Activated T-cell treated with anti-CD3 and anti-CD28 coated beads, Interleukin-2, amount 50 U/mL, for 48 hours (primary cell): ENCODE measurements around the gene MOB1B.
"Not testable (repeated sequence)": the region's sequence is repeated elsewhere in the genome, so short reads cannot be mapped to it uniquely, and the experiment has no call there.

ENCODE experiments used
- DNase-seq, 2 experiments: peaks; one replicate each; pipeline ENCODE4 v3.0.0-alpha.2; 2020

MOB1B gene

DNA sequence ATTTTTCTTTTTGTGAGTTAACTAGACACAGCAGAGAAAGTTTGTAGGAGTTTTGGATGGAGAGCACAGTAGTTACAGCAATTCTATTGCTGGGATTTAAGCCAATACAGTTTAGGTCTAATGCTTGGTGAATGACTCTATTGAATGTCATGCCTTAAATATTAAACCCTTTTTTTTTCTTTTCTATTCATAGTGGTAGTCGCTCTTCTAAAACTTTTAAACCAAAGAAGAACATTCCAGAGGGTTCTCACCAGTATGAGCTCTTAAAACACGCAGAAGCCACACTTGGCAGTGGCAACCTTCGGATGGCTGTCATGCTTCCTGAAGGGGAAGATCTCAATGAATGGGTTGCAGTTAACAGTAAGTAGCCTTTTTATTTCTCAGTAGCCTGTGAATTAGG, 56.5 kb downstream of the MOB1B start:
- no peak for DNase-seq

DNA sequence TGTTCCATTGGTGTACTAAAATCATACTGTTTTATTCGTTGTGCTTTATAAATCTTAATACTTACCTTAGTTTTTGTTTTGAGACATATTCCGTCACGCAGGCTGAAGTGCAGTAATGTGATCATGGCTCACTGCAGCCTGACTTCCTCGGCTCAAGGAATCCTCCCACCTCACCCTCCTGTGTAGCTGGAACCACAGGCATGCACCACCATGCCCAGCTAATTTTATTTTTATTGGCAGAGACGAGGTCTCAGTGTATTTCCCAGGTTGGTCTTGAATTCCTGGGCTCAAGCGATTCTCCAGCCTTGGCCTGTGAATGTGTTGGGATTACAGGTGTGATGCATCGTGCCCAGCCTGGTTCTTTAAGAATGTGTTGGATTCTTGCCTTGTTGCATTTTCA, 66.9 kb downstream of the MOB1B start:
- no peak for DNase-seq

DNA sequence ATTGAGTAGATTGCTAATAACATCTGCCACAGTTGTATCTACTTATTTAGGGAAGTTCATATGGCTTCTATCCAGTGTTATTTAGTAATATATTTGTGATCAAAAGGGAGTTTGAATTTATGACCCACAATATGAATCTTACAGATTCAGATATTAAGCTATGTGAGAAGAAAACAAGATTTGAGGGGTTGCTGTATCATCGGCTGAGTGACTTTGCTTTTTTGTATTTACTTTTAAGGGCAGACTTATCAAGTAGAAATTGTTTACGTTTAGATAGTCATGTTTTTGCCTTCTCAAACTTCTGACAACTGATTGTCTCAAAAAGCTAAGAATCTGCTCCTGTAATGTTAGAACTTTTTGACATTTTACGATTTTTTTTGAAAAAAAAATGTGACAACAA, 74.1 kb downstream of the MOB1B start:
- DNase-seq = no peak

DNA sequence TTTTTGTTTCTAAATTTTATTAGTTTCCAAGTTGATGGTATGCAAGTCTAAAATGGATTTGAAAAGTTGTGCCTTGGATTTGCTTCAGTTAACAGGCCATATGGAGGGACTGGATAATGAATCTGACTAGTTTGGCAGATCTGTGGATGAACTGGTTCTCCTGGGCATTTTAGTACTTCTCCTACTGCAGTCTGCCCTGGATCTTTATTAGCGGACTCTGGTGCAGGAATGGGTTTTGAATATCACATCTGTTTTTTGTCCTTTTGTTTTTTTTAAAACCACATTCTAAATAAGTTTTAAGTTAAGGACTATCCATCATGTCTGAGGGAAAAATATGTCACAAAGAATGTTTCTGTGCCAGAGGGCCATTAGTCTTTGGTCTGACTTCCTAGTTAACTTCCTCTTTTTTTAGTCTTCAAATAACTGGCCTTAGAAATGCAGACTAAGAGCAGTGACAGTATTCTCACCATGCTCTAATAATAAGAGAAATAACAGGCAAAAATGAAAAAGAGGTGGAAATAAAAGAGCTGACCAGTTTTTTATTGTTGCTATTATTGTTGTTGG, 77.4 kb downstream of the MOB1B start:
- DNase-seq = no peak

DNA sequence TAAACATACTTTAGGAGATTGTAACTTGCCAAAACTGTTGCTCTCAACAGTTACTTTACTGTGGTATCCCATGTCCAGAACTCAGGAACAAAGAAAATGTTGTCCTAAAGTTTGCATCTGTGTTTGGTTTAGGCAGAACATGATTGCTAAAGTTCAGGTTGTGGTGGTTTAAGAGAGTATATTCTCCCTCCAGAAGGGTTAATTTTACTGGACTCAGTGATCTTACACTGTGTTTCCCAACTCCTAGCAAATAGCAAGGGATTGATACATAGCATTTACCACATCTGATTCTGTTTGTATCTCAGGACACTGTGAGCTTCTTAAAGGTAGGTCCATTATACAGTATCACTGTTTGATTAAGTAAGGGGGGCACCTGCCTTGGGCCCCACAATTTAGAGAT, 78.0 kb downstream of the MOB1B start:
- no peak for DNase-seq

DNA sequence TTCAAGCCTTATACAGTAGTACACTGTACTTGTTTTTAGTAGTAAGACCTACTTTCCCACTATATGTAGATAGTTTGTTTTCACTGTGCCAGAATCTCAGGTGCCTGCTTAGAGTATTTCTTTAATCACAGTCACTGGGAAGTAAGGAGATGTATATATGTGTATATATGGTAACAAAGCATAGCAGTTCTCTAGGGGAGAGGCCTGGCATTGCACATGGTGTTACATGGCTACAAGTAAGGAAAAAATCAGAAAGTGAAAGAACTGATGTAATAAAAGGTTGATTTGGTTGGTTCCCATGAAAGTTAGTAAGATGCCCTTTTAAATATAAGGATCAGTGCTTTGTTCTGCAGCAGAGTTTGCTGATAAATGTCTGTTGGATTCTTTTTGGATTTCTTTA, 81.9 kb downstream of the MOB1B start:
- DNase-seq = no peak

DNA sequence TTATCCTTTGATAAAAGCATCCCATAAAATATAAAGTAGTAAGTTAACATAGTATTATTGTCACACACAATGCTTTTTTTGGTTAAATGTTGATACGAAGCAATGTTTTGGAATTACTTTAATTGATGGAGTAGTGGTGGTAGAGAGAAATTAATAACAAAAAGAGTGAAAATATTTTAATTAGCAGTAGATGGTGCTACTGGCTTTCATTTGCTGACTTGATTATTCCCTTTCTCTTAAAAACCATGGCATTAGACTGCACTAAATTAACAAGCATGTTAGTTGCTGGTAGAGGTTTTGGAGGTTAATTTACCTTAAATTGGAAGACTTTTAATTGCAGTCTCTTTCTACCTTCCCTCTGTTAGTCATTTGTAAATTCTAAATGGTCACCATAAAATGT, 82.4 kb downstream of the MOB1B start:
- no peak for DNase-seq

DNA sequence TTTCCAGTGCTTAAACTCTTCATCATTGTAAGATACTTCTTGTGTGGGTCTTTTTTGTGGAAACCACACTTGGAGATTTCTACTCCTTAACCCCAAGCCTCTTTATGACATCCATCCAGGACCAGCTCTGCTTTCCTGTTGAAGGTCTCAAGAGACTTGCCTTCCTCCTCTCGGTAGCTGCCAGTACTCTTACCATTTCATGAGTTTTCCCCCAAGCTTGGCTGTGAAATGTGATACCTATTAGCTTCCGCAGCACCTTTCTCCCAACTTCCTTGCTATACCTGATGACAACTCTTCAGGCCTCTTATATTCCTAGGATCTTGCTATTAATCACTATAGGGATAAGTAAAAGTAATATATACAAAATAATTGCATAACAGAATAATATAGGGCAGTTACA, 89.4 kb downstream of the MOB1B start:
- DNase-seq = no peak

DNA sequence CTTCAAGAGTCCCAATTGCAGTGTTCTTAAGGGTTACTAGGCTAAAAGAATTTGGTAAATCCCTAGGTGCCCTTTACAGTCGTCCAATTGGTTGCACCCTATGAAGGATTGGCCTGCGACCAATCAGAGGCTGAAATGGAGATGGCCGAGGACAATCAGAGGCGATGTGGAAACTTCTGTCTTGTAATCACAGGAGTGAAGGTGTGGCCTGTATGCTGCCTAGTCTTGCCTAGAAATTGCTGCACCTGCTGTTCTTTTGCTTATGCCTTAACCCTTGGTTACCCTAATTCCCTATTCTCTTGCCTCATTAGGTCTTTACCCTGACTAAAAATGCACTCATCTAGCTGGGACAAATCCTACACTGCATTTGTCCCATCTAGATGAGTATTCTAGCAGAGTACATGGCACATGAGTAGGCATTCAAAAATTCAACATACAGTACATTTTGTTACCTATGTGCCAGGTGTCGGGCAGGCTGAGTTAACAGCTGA, 90.3 kb downstream of the MOB1B start:
- no peak for DNase-seq

DNA sequence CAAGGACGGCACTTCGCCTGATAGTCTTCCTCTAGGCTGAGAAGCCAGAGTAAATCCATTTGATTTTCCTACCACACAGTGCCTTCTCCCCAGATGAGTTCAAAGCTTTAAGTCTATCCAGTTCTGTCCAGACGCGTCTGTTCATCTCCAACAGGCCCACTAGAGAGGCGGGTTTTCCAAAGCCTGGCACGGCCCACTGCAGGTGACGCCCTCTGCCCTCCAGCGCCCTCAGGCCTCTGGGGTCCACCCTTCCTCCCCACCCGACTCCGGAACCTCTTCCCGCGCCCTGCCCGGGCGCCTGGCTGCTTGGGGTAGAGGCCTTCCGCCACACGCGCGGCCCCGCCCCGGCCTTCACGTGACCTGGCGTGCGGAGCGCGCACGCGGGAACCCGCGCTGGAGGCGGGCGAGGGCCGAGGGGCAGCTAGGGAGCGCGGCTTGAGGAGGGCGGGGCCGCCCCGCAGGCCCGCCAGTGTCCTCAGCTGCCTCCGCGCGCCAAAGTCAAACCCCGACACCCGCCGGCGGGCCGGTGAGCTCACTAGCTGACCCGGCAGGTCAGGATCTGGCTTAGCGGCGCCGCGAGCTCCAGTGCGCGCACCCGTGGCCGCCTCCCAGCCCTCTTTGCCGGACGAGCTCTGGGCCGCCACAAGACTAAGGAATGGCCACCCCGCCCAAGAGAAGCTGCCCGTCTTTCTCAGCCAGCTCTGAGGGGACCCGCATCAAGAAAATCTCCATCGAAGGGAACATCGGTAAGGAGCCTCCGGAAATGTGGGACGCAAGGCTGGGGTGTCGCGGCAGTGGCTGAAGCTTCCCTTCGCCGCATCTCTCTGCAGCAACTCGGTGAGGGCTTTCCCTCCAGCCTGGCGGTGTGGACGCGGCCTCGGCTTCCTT, 91.3 kb downstream of the MOB1B start, which contains the start of gene DCK:
Gene DCK (plus strand): TSS at position 469 of the 888 bp plus-strand sequence. CDS start 187 bp downstream, at position 656.
- peak; percentile 91 to 93 for DNase-seq

DNA sequence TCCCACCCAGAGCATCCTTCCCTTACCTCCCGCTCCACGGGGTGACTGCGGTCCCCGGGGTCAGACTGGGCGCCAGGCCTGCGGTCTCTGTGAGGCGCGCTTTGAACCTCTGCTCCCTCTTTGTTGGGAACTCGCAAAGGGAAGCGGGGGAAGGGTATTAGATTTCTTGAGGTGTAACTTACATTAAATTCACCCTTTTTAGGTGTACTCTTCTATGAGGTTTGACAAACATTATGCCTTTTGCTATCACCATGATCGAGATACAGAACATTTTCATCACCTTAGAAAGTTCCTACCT, 91.8 kb downstream of the MOB1B start:
- no peak for DNase-seq

DNA sequence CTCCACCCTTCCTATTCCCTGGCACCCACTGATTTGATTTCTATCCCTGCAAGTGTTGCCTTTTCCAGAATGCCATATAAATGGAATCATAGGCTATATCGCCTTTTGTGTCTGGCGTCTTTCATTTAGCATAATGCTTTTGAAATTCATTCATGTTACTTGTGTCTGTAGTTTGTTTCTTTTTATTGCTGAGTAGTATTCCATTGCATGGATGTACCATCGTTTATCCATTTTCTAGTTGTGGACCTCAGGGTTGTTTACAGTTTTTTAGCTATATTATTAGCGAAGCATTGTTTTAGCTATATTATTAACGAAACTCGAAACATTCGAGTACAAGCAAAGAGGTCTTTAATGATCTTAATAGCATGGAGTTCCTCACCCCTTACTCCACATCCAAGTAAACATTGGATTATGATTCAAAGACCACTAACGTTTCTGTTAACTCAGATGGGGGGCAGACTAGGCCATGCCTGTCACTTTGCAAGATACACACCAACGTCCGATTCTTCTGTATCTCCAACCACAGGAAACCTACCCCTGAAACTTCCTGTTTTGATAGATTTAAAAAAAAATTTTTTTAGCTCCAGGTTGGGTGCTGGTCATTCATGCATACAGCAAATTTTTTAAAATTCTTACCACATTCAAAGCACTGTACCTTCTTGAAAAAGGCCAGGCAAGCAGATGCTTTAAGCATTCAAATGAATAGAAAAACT, 92.4 kb downstream of the MOB1B start:
- DNase-seq = no peak

DNA sequence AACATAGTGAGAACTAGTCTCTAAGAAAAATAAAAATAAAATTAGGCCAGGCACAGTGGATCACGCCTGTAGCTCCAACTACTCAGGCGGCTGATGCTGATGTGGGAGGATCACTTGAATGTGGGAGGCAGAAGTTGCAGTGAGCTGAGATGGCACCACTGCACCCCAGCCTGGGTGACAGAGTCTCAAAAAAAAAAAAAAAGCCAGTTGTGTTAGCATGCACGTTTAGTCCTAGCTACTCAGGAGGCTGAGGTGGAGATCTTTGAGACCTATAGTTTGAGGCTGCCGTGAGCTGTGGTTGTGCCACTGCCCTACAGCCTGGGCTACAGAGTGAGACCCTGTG, 93.8 kb downstream of the MOB1B start:
- peak in 1 of 2 experiments; percentile 37 for DNase-seq

DNA sequence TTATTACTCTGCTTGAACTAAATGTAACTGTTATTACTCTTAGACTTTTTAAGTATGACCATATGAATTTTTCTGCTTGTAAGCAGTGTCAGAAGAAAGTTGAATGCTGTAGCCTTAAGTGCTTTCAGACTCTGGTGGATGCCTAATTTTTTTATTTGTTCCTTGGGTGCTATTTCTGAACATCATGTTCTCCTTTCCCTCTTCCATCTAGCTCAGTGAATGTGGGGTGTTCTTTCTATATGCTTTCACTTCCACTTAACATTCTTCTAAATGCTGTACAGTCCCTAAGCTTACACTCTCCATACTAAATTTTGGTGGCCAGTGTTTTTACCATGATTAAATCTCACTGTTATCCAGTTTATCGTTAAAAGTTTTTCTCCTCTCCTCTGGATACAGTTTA, 94.9 kb downstream of the MOB1B start:
- DNase-seq = no peak

DNA sequence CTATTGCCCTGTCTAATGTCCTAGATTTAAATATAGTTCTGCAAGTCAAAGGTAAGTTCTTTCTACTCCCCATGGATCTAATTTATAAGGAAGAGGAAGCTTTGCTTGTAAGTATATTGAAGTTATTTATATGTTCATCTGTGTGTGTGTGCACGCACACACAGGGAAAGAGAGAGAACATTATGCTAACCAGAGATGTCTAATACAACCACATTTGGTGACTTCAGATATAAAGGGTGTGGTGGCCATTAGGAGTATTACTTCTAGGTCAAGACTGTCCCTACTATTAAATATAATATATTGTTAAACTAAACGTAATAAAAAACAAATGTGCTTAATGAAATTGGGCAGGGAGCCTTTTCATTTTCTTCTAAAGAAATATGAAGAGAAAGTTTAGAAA, 95.4 kb downstream of the MOB1B start:
- DNase-seq = no peak

DNA sequence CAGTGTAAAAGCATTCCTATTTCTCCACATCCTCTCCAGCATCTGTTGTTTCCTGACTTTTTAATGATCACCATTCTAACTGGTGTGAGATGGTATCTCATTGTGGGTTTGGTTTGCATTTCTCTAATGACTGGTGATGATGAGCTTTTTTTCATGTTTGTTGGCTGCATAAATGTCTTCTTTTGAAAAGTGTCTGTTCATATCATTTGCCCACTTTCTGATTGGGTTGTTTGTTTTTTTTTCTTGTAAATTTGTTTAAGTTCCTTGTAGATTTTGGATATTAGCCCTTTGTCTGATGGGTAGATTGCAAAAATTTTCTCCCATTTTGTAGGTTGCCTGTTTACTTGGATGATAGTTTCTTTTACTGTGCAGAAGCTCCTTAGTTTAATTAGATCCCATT, 97.5 kb downstream of the MOB1B start:
- not testable (repeated sequence) for DNase-seq

DNA sequence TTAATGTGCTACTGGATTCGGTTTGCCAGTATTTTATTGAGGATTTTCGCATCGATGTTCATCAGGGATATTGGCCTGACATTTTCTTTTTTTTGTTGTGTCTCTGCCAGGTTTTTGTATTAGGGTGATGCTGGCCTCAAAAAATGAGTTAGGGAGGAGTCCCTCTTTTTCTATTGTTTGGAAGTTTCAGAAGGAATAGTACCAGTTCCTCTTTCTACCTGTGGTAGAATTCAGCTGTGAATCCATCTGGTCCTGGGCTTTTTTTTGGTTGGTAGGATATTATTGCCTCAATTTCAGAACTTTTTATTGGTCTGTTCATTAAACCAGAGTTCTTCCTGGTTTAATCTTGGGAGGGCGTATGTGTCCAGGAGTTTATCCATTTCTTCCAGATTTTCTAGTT, 99.2 kb downstream of the MOB1B start:
- not testable (repeated sequence) for DNase-seq

DNA sequence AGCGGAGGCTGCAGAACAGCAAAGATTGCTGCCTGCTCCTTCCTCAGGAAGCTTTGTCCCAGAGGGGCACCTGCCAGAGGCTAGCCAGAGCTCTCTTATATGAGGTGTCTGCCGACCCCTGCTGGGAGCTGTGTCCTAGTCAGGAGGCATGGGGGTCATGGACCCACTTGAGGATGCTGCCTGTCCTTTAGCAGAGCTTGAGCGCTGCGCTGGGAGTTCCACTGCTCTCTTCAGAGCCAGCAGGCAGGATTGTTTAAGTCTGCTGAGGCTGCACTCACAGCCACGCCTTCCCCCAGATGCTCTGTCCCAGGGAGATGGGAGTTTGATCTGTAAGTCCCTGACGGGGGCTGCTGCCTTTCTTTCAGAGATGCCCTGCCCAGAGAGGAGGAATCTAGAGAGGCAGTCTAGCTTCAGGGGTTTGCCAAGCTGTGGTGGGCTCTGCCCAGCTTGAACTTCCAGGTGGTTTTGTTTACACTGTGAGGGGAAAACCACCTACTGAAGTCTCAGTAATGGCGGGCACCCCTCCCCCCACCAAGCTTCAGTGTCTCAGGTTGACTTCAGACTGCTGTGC, 102.2 kb downstream of the MOB1B start:
- DNase-seq = peak; percentile 59

DNA sequence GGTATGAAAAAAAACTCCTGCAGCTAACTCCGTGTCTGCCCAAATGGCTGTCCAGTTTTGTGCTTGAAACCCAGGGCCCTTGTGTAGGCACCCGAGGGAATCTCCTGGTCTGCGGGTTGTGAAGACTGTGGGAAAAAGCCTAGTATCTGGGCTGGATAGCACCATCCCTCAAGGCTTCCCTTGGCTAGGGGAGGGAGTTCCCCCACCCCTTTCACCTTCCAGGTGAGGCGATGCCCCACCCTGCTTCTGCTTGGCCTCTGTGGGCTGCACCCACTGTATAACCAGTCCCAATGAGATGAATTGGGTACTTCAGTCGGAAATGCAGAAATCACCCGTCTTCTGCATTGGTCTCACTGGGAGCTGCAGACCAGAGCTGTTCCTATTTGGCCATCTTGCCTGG, 102.9 kb downstream of the MOB1B start:
- DNase-seq = not testable (repeated sequence)

DNA sequence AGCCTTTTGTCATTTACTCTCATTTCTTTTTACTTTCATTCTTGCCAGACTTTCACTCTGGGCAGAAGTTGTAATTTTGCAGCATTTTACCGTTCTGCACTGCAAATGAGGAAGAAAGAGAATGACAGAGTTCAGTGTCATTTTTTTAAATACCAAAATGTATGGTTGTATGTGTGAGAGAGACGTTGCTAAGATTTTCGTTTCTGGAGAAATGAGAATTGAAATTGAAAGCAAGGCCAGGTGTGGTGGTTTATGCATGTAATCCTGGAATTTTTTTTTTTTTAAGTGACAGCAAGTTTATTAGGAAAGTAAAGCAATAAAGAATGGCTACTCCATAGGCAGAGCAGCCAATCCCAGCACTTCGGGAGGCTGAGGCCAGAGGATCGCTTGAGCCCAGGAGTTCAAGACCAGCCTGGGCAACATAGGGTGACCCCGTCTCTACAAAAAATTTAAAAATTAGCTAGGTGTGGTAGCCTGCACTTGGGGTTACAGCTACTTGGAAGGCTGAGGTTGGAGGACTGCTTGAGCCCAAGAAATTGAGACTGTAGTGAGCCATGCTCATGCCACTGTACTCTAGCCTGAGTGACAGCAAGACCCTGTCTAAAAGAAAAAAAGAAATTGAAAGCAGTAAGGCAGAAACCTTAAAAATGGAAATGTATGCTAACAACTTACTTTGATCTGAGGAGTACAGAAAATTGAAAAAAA, 104.2 kb downstream of the MOB1B start:
- DNase-seq = no peak

DNA sequence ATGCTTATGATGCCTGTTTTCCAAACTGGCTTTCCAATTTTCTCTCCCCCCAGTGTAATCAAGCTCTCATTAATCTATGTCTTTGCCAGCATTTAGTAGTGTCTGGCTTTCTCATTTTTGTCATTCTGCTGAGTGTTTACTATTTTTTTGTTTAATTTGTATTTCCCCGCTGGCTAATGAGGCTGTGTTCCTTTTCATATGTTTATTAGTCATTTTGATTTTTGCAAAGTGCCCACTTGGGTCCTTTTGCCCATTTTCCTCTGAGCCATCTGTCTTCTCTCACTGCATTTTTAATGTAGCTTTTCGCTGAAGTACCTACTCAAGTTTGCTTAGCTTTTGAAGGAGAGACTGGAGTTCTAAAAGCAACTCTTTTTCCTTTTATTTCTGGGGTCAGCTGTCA, 106.0 kb downstream of the MOB1B start:
- no peak for DNase-seq

DNA sequence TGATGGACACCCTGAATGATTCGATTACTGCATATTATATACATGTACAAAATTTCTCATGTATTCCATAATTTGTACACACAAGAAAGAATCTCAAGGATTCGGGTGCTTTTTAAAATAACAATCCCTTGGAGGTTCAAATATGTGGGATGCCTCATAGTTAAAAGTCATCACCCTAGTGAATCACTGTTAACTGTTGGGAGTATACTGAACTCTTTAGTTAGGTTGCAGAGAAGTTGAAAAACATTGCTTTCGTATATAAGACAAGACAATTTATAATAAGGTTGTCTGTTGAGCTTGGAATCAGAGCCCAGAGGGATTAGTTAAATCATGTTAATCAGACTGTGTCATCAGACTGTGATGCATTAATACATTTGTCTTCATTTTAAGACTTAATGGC, 106.9 kb downstream of the MOB1B start:
- DNase-seq = no peak
